GM12872 (cell line): ENCODE data around the gene QRFP.

Experiments
- TF ChIP-seq, protein P1 (sequence below): IDR thresholded peaks from 3 replicates; pipeline ENCODE4 v1.5.1; 2011; ENCODE audit warnings: low read depth, mild to moderate bottlenecking, low read length, moderate library complexity; ENCODE audit not compliant: insufficient read depth

Gene QRFP

DNA sequence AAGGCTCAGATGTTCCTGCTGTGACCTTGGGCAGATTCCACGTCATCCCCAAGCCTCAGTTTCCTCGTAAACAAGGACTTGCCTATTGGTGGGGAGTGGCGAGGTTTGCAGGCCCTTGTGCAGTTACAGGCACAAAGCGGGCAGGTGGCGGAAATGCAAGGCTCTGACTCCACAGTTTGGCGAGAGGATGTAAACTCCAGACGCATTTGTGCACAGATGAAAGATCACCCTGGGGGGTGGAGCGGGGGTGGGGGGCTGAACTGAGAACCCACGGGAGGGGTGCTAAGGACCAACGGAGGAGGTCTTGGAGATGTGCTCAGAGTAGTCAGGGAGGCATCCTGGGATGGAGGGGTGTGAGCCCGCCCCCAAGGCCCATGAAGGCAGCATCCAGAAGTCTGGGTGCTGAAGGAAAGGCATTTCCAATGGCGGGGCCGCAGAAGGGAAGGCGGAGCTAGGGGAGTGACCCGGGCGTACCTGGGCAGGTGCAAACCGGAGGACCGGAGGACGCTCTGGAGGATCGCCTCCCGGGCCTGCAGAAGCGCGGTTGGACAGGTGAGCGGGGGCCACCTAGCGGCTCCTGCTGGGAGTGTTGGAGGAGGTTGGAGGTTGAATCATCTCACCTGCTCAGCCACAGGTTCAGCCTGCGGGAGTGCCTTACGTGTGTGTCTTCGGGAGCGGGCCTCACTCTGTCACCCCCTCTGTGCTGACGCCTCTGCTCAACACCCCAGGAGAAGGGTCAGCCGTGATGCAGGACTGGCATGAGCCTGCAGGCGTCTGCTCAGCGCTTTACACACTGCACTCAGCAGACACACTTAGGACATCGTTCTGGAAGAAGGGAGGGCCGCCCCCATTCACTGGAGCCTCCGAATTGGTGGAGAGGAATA, 44.3 kb upstream of the QRFP start:
- TF ChIP-seq, protein P1, sequence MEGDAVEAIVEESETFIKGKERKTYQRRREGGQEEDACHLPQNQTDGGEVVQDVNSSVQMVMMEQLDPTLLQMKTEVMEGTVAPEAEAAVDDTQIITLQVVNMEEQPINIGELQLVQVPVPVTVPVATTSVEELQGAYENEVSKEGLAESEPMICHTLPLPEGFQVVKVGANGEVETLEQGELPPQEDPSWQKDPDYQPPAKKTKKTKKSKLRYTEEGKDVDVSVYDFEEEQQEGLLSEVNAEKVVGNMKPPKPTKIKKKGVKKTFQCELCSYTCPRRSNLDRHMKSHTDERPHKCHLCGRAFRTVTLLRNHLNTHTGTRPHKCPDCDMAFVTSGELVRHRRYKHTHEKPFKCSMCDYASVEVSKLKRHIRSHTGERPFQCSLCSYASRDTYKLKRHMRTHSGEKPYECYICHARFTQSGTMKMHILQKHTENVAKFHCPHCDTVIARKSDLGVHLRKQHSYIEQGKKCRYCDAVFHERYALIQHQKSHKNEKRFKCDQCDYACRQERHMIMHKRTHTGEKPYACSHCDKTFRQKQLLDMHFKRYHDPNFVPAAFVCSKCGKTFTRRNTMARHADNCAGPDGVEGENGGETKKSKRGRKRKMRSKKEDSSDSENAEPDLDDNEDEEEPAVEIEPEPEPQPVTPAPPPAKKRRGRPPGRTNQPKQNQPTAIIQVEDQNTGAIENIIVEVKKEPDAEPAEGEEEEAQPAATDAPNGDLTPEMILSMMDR: peak; percentile 97

DNA sequence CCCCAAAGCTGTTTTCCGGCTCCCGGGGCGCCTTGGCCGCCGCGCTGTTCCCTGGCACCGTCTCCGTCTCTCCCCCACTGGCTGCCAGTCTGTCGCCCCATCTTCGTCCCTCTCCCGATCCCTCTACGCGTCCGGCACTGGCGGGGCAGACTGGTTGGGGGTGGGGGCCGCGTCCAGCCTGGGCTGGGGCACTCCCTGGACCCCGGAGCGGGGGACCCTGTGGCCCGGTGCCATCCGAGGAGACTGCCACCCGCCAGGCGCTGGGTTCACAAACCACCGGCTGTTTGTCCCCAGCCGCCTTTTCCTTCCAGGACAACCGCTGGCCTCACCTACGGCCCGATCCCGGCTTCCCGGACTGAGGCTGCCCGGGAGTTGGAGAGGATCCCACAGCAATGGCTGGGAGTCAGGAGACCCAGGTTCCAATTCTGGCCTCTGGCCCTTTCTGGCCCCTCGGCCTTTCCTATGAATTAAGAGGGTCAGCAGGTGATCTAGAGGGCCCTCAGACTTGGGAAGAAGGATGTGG, 43.5 kb upstream of the QRFP start:
- TF ChIP-seq, protein P1: no peak

DNA sequence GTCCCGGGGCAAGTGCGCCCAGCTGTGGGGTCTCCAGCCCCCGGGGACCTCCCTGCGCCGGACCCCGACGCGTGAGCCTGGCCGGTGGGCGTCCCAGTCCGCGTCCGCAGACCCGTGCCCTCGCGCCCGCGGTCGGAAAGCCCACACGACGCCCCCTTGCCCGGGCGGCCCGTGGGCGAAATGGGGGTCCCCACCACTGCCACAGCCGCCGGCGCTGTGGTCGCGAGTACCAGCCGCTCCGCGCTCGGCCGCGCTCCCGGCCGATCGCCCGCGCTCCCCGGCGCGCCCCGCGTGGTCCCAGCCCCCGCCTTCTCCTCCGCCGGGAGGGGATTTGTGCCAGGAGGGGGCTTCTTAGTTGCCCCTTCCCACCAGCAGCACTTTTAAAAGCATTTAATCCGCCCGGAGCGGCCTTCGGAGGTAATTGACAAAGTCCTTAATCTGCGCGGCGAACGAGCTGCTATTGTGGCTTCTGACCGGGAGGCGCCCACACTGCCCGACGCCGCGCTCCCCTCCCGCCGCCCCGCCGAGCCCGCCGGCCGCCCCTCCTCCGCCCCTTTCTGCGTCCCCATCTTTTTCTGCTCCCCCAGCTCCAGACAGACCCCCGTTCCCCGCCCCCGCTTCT, 42.9 kb upstream of the QRFP start:
- TF ChIP-seq, protein P1: no peak

DNA sequence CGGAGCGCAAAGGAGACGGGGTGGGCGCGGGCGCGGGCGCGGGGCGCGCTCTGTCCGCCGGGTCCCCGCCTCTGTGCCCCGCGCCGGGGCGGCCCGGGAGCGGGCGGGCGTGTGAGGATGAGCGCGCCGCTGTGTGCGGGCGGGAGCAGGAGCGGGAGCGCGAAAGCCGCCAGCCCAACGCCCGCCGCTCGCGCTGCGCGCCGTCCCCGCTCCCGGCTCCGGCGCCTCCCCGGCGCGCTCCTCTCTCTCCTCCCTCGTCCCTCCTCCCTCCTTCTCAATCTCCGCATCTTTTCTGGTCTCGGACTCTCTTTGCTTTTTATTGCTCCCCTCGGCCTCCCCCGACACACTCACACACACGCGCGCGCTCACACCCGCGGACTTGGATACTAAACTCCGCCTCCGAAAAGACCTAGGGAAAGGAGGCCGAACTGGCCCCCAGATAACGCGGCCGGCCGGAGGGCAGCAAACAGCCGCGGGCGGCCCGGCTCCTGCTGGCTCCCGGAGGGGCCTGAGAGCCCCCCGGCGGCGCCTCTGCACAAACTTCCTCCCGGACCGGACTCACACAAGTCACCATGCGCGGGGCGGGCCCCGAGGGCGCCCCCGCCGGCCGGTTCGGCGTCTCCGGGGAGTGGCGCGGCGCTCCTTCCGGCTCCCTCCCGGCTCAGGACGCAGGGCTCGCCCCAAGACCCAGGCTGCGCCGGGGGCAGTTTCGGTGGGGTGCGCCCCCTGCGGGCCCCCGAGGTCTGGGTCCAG, 42.2 kb upstream of the QRFP start, which contains the start of gene FIBCD1:
TSS of gene FIBCD1 (minus strand) at position 596 of the 753 bp plus-strand sequence. CDS start 640 bp downstream, outside the sequence.
- TF ChIP-seq, protein P1: peak; percentile 41

DNA sequence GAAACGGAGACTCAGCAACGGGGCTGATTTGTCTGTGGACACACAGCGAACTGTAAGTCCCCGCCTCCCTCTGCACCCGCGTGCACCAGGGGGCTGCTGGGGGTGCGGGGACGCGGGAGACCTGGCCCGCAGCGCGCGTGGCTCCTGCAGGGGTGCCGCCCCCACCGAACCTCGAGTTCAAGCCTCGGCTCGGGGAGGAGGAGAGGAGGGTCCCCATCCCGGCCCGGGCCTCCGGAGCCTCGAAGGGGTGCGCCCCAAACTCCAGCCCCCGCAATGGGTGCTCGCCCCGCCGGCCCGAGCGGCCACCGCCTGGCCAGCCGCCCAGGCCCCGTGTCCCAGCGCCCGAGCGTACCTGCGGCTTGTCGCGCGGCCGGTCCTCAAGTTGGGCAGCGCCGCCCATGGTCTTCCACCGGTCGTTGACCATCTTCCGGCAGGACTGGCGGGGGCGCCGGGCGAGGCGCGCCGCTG, 41.6 kb upstream of the QRFP start:
- TF ChIP-seq, protein P1: no peak

DNA sequence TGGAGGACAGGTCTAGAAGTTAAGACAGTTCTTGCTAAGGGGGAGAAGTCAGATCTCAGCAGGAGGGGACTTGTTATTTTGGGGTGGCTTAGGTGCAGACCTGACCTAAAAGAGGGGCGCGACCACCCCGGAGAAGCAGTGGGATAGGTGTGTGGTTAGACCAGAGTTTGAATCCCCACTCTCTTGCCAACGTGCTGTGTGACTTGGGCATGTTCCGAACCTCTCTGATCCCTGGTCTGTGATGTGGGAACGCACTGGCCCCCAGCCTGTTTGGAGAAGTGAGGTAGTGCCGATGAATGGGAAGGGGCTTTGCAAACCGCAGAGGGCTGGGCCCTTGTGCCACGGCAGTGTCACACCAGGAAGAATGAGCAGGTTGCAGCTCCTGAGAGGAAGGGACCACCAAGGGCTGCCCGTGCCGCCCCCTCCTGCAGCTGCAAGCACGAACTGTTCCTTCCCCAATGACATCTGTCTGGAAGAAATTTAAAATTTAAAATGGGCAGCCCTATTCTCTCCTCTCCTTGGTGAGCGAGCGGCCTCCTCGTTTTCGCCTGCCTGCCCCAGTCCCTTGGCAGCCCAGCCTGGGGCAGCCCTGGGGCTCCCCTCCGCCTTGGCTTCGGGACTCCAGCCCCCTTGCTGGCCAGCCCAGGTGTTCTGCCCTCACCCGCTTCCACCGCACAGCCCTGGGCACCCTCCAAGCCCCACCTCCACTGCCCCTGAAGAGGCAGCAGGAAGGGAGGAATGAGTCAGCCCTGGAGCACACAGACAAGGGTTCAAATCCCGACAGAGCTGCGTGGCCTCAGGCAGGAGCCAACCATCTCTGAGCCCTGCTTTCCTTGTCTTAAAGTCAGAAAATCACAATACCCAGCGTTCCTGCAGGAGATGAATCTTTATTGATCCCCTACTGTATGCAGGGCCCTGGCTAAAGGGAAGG, 40.8 kb upstream of the QRFP start:
- TF ChIP-seq, protein P1: no peak
